ENCODE data around the gene CELF1. TPM values are rescaled to one million over a fixed set of nuclear protein-coding genes. Genes with fewer than 3 reads are reported as not detected.

Gene CELF1
- total and polyA plus RNA-seq, 2 experiments from 2014 or later, result 59.1 to 84.6 TPM

- Histone ChIP-seq H3K27me3 (no peaks in the 10 kb centered on the region), H3K4me2 (no peak overlapping the region)
Observed at GRCh38 chr11:47435687-47436086, 117.2 kb downstream of the CELF1 start.

GRCh38 chr11:47434011-47434786 is 118.7 kb downstream of the CELF1 start:
- no peak overlapping the region for H3K4me2 ChIP-seq
- no peaks in the 10 kb centered on the region for H3K9me3 ChIP-seq (ENCODE audit: low read depth)
- H3K27ac ChIP-seq, result no peak overlapping the region
- TF ChIP-seq EZH2phosphoT487 (IDR thresholded peaks at IDR 0.05; ENCODE audit: low read depth, severe bottlenecking, unreplicated experiment) (no peak), EZH2 (IDR thresholded peaks at IDR 0.05; ENCODE audit: borderline replicate concordance) (no peak), CTCF (IDR thresholded peaks at IDR 0.05; ENCODE audit: poor library complexity) (no peak)
- no peaks in the 10 kb centered on the region for H3K9me2 ChIP-seq (replicated peaks; ENCODE audit: insufficient read depth)
- DNase-seq (ENCODE audit: low spot score), result no peak
- H3K36me3 ChIP-seq (replicated peaks; ENCODE audit: insufficient read depth, low read depth), result no peaks in the 10 kb centered on the region
- 88% methylated on average over 7 of the region's 7 CpGs for WGBS (ENCODE audit: low lambda C conversion rate, missing lambda C conversion rate)
- no peaks in the 10 kb centered on the region for H3K79me2 ChIP-seq
- no peaks in the 10 kb centered on the region for H3K27me3 ChIP-seq
- no peak overlapping the region for H3K4me3 ChIP-seq
- H3K4me1 ChIP-seq (ENCODE audit: insufficient read depth), result peaks cover 9% of the 10 kb centered on the region
- no peaks in the 10 kb centered on the region for H4K20me1 ChIP-seq (ENCODE audit: insufficient read depth, poor library complexity, severe bottlenecking)
- no peak overlapping the region for H2AFZ ChIP-seq

More at GRCh38 chr11:47435687-47436086, 117.2 kb downstream of the CELF1 start:
- Histone ChIP-seq H3K9me2 (replicated peaks; ENCODE audit: insufficient read depth) (no peaks in the 10 kb centered on the region), H3K36me3 (replicated peaks; ENCODE audit: insufficient read depth, low read depth) (no peaks in the 10 kb centered on the region), H3K4me3 (no peak overlapping the region), H2AFZ (no peak overlapping the region), H3K9me3 (ENCODE audit: low read depth) (no peaks in the 10 kb centered on the region), H3K4me1 (ENCODE audit: insufficient read depth) (peaks cover 9% of the 10 kb centered on the region), H4K20me1 (ENCODE audit: insufficient read depth, poor library complexity, severe bottlenecking) (no peaks in the 10 kb centered on the region), H3K79me2 (no peaks in the 10 kb centered on the region), H3K27ac (no peak overlapping the region)
- no peak for DNase-seq (ENCODE audit: low spot score)
- WGBS (ENCODE audit: low lambda C conversion rate, missing lambda C conversion rate), result 91% methylated on average over 3 of the region's 3 CpGs
- TF ChIP-seq EZH2 (IDR thresholded peaks at IDR 0.05; ENCODE audit: borderline replicate concordance) (no peak), EZH2phosphoT487 (IDR thresholded peaks at IDR 0.05; ENCODE audit: low read depth, severe bottlenecking, unreplicated experiment) (no peak), CTCF (IDR thresholded peaks at IDR 0.05; ENCODE audit: poor library complexity) (no peak)

- Histone ChIP-seq H3K27ac (no peak overlapping the region), H3K9me3 (ENCODE audit: low read depth) (no peaks in the 10 kb centered on the region), H3K79me2 (no peaks in the 10 kb centered on the region), H3K9me2 (replicated peaks; ENCODE audit: insufficient read depth) (no peaks in the 10 kb centered on the region), H3K4me3 (no peak overlapping the region), H2AFZ (no peak overlapping the region), H3K27me3 (no peaks in the 10 kb centered on the region), H4K20me1 (ENCODE audit: insufficient read depth, poor library complexity, severe bottlenecking) (no peaks in the 10 kb centered on the region), H3K4me2 (no peak overlapping the region), H3K36me3 (replicated peaks; ENCODE audit: insufficient read depth, low read depth) (no peaks in the 10 kb centered on the region), H3K4me1 (ENCODE audit: insufficient read depth) (peaks cover 9% of the 10 kb centered on the region)
- no peak for DNase-seq (ENCODE audit: low spot score)
- no peak for TF ChIP-seq CTCF (IDR thresholded peaks at IDR 0.05; ENCODE audit: poor library complexity)
- TF ChIP-seq EZH2 (IDR thresholded peaks at IDR 0.05; ENCODE audit: borderline replicate concordance), result no peak
- TF ChIP-seq EZH2phosphoT487 (IDR thresholded peaks at IDR 0.05; ENCODE audit: low read depth, severe bottlenecking, unreplicated experiment), result no peak
- WGBS (ENCODE audit: low lambda C conversion rate, missing lambda C conversion rate), result 56% methylated on average over 3 of the region's 3 CpGs
Observed at GRCh38 chr11:47433157-47433556, 119.8 kb downstream of the CELF1 start.

All from hepatocyte (in vitro differentiated cells).